Measurements from ENCODE around the gene HECA. TPM values are rescaled to one million over a fixed set of nuclear protein-coding genes. Genes with fewer than 3 reads are reported as not detected.

The HECA gene
- polyA plus RNA-seq, 3 donors, result 2.1 to 28.7 (median 3.3) TPM

GRCh38 chr6:139165324-139165723, 30.4 kb downstream of the HECA start:
- no peak for TF ChIP-seq CTCF (IDR thresholded peaks at IDR 0.05)
- Histone ChIP-seq H3K27ac (ENCODE audit: low read depth in 1 of 2, low read length in 2 of 2) (no peak overlapping the region), H3K4me2 (replicated peaks; ENCODE audit: extremely low read depth, low read length, poor library complexity, severe bottlenecking) (no peak overlapping the region), H2AFZ (ENCODE audit: insufficient read depth, low read depth, low read length, poor library complexity, severe bottlenecking) (no peak overlapping the region), H3K9me3 (replicated peaks in 1 of 2; ENCODE audit: control insufficient read depth in 1 of 2, insufficient read depth in 1 of 2, low read length in 2 of 2) (no peaks in the 10 kb centered on the region), H3K79me2 (ENCODE audit: insufficient read depth, low read length) (peaks cover 97% of the 10 kb centered on the region), H3K36me3 (replicated peaks in 1 of 2; ENCODE audit: control insufficient read depth in 1 of 2, insufficient read depth in 2 of 2, low read length in 2 of 2) (peaks cover 36 to 59% of the 10 kb centered on the region in 2 donors), H3K4me1 (ENCODE audit: control insufficient read depth in 1 of 2, insufficient read depth in 2 of 2, low read length in 2 of 2) (peaks cover 4 to 12% of the 10 kb centered on the region in 2 donors), H3K27me3 (ENCODE audit: control insufficient read depth in 2 of 2, insufficient read depth in 2 of 2, low read length in 2 of 2) (no peaks in the 10 kb centered on the region), H4K20me1 (ENCODE audit: insufficient read depth, low read length) (peaks cover 100% of the 10 kb centered on the region), H3K4me3 (replicated peaks in 1 of 3; ENCODE audit: low read depth in 2 of 3, low read length in 3 of 3) (no peak overlapping the region), H3K9ac (ENCODE audit: insufficient read depth, low read length, poor library complexity, severe bottlenecking) (no peak overlapping the region)
- H3K4me1 Mint-ChIP-seq, result peaks cover 35% of the 10 kb centered on the region
- WGBS (ENCODE audit: insufficient coverage), result no CpG with 5 or more reads among the region's 2 CpGs
- DNase-seq, result peak in 1 of 3 donors; percentile 20
- intact Hi-C loops (cut with micrococcal nuclease), result no loop called here
- H3K4me3 Mint-ChIP-seq, result no peak overlapping the region
- no peaks in the 10 kb centered on the region for H3K9me3 Mint-ChIP-seq
- H3K36me3 Mint-ChIP-seq, result peaks cover 60 to 67% of the 10 kb centered on the region in 2 donors
- peaks cover 0 to 3% (median 0%) of the 10 kb centered on the region in 3 donors for H3K27me3 Mint-ChIP-seq (ENCODE audit: low read depth in 3 of 3)
- H3K27ac Mint-ChIP-seq, result peak overlapping the region in 2 of 7 donors; percentile 19 to 46

- Histone ChIP-seq H2AFZ (ENCODE audit: insufficient read depth, low read depth, low read length, poor library complexity, severe bottlenecking) (no peak overlapping the region), H3K27ac (ENCODE audit: low read depth in 1 of 2, low read length in 2 of 2) (no peak overlapping the region), H3K4me3 (replicated peaks in 1 of 3; ENCODE audit: low read depth in 2 of 3, low read length in 3 of 3) (no peak overlapping the region), H3K9me3 (replicated peaks in 1 of 2; ENCODE audit: control insufficient read depth in 1 of 2, insufficient read depth in 1 of 2, low read length in 2 of 2) (no peaks in the 10 kb centered on the region), H3K27me3 (ENCODE audit: control insufficient read depth in 2 of 2, insufficient read depth in 2 of 2, low read length in 2 of 2) (no peaks in the 10 kb centered on the region), H4K20me1 (ENCODE audit: insufficient read depth, low read length) (peaks cover 100% of the 10 kb centered on the region), H3K36me3 (replicated peaks in 1 of 2; ENCODE audit: control insufficient read depth in 1 of 2, insufficient read depth in 2 of 2, low read length in 2 of 2) (peaks cover 38 to 70% of the 10 kb centered on the region in 2 donors), H3K79me2 (ENCODE audit: insufficient read depth, low read length) (peaks cover 97% of the 10 kb centered on the region), H3K9ac (ENCODE audit: insufficient read depth, low read length, poor library complexity, severe bottlenecking) (no peak overlapping the region), H3K4me2 (replicated peaks; ENCODE audit: extremely low read depth, low read length, poor library complexity, severe bottlenecking) (no peak overlapping the region), H3K4me1 (ENCODE audit: control insufficient read depth in 1 of 2, insufficient read depth in 2 of 2, low read length in 2 of 2) (peaks cover 0 to 5% of the 10 kb centered on the region in 2 donors)
- H3K36me3 Mint-ChIP-seq, result peaks cover 71 to 76% of the 10 kb centered on the region in 2 donors
- no peak for DNase-seq
- intact Hi-C loops (cut with micrococcal nuclease), result no loop called here
- H3K27ac Mint-ChIP-seq, result peak overlapping the region in 1 of 7 donors; percentile 41
- peaks cover 0 to 3% (median 0%) of the 10 kb centered on the region in 3 donors for H3K27me3 Mint-ChIP-seq (ENCODE audit: low read depth in 3 of 3)
- TF ChIP-seq CTCF (IDR thresholded peaks at IDR 0.05), result no peak
- H3K4me3 Mint-ChIP-seq, result no peak overlapping the region
- H3K4me1 Mint-ChIP-seq, result peaks cover 27% of the 10 kb centered on the region
- no peaks in the 10 kb centered on the region for H3K9me3 Mint-ChIP-seq
- 99% methylated on average over 35 of the region's 35 CpGs for WGBS (ENCODE audit: insufficient coverage)
Measured at GRCh38 chr6:139166238-139166955, 31.5 kb downstream of the HECA start.
